Measurements from ENCODE around the gene PSEN2. TPM values are rescaled to one million over a fixed set of nuclear protein-coding genes. Genes with fewer than 3 reads are reported as not detected.

Gene PSEN2
- total RNA-seq, 2 experiments from 2014 or later, result 0.48 to 1.7 TPM

DNA sequence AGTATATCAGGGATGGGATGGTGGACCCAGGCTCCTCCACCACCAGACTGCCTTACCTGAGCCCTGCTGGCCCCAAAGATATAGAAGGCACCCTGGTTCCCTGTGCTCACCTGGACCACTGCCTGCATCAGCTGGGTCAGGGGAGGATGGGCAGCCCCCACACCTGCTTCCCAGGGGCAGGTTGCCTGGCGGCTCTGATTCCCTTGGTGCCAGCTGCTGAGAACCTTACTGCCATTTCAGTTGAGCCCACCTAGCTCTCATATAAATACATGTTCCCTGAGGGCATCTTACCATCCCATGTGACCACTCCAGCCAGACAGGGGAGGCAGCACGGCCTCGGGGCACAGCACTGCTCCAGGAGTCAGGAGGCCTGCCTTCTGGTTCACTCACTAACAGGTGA is 24.4 kb downstream of the PSEN2 start:
- Histone ChIP-seq H3K4me1 (ENCODE audit: insufficient read depth, low read length, poor library complexity, severe bottlenecking) (peaks cover 4% of the 10 kb centered on the region), H3K27ac (ENCODE audit: low read depth, low read length, poor library complexity, severe bottlenecking) (no peak overlapping the region), H3K79me2 (ENCODE audit: insufficient read depth, low read depth, low read length) (no peaks in the 10 kb centered on the region), H3K9me3 (ENCODE audit: low read length) (no peaks in the 10 kb centered on the region), H3K9me2 (ENCODE audit: insufficient read depth, low read length) (no peaks in the 10 kb centered on the region), H3K36me3 (ENCODE audit: insufficient read depth, low read length) (no peaks in the 10 kb centered on the region), H4K20me1 (ENCODE audit: insufficient read depth, low read length) (no peaks in the 10 kb centered on the region), H3K4me3 (ENCODE audit: low read depth, low read length, poor library complexity, severe bottlenecking) (no peak overlapping the region), H2AFZ (ENCODE audit: low read length) (no peak overlapping the region), H3K4me2 (ENCODE audit: low read length) (no peak overlapping the region)
- intact Hi-C loops (cut with micrococcal nuclease; ENCODE audit: unreplicated experiment), result no loop called here
- POLR2A ChIA-PET, result interaction anchor here (2.0 kb wide), 1 partner anchor 12 kb away, joined by 5 read pairs; no protein-coding TSS in a partner anchor
- BruUV-seq (replicated peaks), result no TSS peak
- CTCF ChIA-PET (ENCODE audit: unreplicated experiment), result no interaction called here
- no peak for TF ChIP-seq EZH2phosphoT487 (IDR thresholded peaks at IDR 0.05; ENCODE audit: borderline replicate concordance, low read depth, low read length)
- TF ChIP-seq, protein P1, sequence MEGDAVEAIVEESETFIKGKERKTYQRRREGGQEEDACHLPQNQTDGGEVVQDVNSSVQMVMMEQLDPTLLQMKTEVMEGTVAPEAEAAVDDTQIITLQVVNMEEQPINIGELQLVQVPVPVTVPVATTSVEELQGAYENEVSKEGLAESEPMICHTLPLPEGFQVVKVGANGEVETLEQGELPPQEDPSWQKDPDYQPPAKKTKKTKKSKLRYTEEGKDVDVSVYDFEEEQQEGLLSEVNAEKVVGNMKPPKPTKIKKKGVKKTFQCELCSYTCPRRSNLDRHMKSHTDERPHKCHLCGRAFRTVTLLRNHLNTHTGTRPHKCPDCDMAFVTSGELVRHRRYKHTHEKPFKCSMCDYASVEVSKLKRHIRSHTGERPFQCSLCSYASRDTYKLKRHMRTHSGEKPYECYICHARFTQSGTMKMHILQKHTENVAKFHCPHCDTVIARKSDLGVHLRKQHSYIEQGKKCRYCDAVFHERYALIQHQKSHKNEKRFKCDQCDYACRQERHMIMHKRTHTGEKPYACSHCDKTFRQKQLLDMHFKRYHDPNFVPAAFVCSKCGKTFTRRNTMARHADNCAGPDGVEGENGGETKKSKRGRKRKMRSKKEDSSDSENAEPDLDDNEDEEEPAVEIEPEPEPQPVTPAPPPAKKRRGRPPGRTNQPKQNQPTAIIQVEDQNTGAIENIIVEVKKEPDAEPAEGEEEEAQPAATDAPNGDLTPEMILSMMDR (conservative IDR thresholded peaks at IDR 0.05; ENCODE audit: low read length), result no peak
- DNase-seq (ENCODE audit: low spot score), result no peak

DNA sequence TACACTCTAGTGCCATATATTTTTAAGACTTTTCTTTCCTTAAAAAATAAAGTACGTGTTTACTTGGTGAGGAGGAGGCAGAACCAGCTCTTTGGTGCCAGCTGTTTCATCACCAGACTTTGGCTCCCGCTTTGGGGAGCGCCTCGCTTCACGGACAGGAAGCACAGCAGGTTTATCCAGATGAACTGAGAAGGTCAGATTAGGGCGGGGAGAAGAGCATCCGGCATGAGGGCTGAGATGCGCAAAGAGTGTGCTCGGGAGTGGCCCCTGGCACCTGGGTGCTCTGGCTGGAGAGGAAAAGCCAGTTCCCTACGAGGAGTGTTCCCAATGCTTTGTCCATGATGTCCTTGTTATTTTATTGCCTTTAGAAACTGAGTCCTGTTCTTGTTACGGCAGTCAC is 25.2 kb downstream of the PSEN2 start:
- ChIA-PET POLR2A (no interaction called here), CTCF (ENCODE audit: unreplicated experiment) (no interaction called here)
- H3K36me3 ChIP-seq (ENCODE audit: insufficient read depth, low read length), result no peaks in the 10 kb centered on the region
- no peaks in the 10 kb centered on the region for H3K9me3 ChIP-seq (ENCODE audit: low read length)
- intact Hi-C loops (cut with micrococcal nuclease; ENCODE audit: unreplicated experiment), result no loop called here
- H2AFZ ChIP-seq (ENCODE audit: low read length), result no peak overlapping the region
- no peaks in the 10 kb centered on the region for H3K79me2 ChIP-seq (ENCODE audit: insufficient read depth, low read depth, low read length)
- peaks cover 4% of the 10 kb centered on the region for H3K4me1 ChIP-seq (ENCODE audit: insufficient read depth, low read length, poor library complexity, severe bottlenecking)
- H3K4me3 ChIP-seq (ENCODE audit: low read depth, low read length, poor library complexity, severe bottlenecking), result no peak overlapping the region
- no peak for DNase-seq (ENCODE audit: low spot score)
- no peaks in the 10 kb centered on the region for H3K9me2 ChIP-seq (ENCODE audit: insufficient read depth, low read length)
- H3K4me2 ChIP-seq (ENCODE audit: low read length), result no peak overlapping the region
- H3K27ac ChIP-seq (ENCODE audit: low read depth, low read length, poor library complexity, severe bottlenecking), result no peak overlapping the region
- no peak for TF ChIP-seq EZH2phosphoT487 (IDR thresholded peaks at IDR 0.05; ENCODE audit: borderline replicate concordance, low read depth, low read length)
- TF ChIP-seq, protein P1 (conservative IDR thresholded peaks at IDR 0.05; ENCODE audit: low read length), result no peak
- BruUV-seq (replicated peaks), result no TSS peak
- H4K20me1 ChIP-seq (ENCODE audit: insufficient read depth, low read length), result no peaks in the 10 kb centered on the region

GRCh38 chr1:226898246-226898645 is 27.8 kb downstream of the PSEN2 start:
- no peaks in the 10 kb centered on the region for H3K9me2 ChIP-seq (ENCODE audit: insufficient read depth, low read length)
- intact Hi-C loops (cut with micrococcal nuclease; ENCODE audit: unreplicated experiment), result no loop called here
- H2AFZ ChIP-seq (ENCODE audit: low read length), result no peak overlapping the region
- H3K36me3 ChIP-seq (ENCODE audit: insufficient read depth, low read length), result no peaks in the 10 kb centered on the region
- no peak overlapping the region for H3K4me3 ChIP-seq (ENCODE audit: low read depth, low read length, poor library complexity, severe bottlenecking)
- no peaks in the 10 kb centered on the region for H3K79me2 ChIP-seq (ENCODE audit: insufficient read depth, low read depth, low read length)
- no peaks in the 10 kb centered on the region for H3K9me3 ChIP-seq (ENCODE audit: low read length)
- no peak for DNase-seq (ENCODE audit: low spot score)
- TF ChIP-seq EZH2phosphoT487 (IDR thresholded peaks at IDR 0.05; ENCODE audit: borderline replicate concordance, low read depth, low read length), result no peak
- H4K20me1 ChIP-seq (ENCODE audit: insufficient read depth, low read length), result no peaks in the 10 kb centered on the region
- ChIA-PET POLR2A (no interaction called here), CTCF (ENCODE audit: unreplicated experiment) (no interaction called here)
- BruUV-seq (replicated peaks), result no TSS peak
- peaks cover under 1% of the 10 kb centered on the region for H3K4me1 ChIP-seq (ENCODE audit: insufficient read depth, low read length, poor library complexity, severe bottlenecking)
- H3K4me2 ChIP-seq (ENCODE audit: low read length), result no peak overlapping the region
- no peak overlapping the region for H3K27ac ChIP-seq (ENCODE audit: low read depth, low read length, poor library complexity, severe bottlenecking)
